C4-2B (cell line): ENCODE data around the gene NRIP1.

Source experiments
- CTCF ChIP-seq: fragments of 450-650 bp; conservative IDR thresholded peaks from 2 replicates; pipeline ENCODE4 v1.5.1; 2017; ENCODE audit warnings: mild to moderate bottlenecking
- ZFX ChIP-seq: fragments of 450-650 bp; IDR thresholded peaks from 2 replicates; pipeline ENCODE4 v1.6.1; 2017

- TF ChIP-seq CTCF (no peak; the same call in 1 of the 2 replicates), ZFX (no peak)
These were observed 111.9 kb downstream of the NRIP1 start for GRCh38 chr21:14952916-14953315.
